DMS 273 treated with DMSO at 0.1 percent for 48 hours (cell line): Measurements from ENCODE around the gene TMC3.
"Not testable (repeated sequence)": the region's sequence is repeated elsewhere in the genome, so short reads cannot be mapped to it uniquely, and the experiment has no call there.

Experiments
- DNase-seq: peaks from one replicate; lab custom pipeline; 2025; lab: John Stamatoyannopoulos, UW

The TMC3 gene

DNA sequence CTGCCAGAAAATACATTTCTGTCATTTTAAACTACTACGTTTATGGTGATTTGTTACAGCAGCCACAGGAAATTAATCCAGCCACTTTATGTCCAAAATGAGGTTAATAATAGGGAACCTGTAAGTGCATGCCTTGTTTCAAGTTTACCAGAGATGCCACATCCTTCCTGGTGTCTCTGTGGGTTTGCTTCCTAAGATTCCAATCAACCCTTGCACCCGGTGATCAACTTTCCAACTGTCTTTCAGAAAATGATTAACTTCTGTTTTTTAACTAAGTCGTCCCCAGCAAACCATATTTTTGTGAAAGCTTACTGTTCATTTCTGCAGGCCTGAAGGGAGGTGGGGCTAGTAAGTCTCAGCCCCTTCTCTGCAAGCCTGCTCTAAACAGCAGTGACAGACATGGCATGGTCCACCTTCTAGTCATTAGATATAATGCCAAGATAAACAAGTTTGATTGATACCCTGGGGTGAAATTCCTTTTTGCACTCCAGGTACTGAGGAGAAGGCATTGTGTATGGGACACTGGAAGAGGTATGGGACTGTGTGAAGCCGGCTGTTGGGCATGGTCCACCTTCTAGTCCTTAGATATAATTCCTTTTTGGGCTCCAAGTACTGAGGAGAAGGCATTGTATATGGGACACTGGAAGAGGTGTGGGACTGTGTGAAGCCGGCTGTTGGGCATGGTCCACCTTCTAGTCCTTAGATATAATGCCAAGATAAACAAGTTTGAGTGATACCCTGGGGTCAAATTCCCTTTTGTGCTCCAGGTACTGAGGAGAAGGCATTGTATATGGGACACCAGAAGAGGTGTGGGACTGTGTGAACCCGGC, 11.1 kb upstream of the TMC3 start:
- DNase-seq, result no peak

DNA sequence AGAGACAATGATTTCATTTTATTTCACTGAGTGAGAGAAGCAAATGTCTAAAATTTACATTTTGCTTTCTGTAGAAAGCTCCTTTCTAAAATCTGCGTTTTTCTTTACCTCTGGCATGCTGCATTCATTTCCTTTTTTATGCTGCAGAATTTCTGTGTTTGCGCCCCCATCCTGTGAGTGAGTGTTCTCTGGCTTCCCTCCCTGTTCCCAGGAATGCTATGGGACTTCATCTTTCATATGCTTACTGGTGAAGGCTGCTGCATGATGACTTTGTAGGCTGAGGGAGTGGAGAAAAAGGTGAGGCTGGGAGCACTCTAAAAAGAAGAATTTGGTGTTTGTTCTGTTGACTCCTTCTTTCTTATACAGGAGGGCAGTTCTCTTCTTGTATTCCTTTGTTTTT, 7.7 kb upstream of the TMC3 start:
- no peak for DNase-seq

DNA sequence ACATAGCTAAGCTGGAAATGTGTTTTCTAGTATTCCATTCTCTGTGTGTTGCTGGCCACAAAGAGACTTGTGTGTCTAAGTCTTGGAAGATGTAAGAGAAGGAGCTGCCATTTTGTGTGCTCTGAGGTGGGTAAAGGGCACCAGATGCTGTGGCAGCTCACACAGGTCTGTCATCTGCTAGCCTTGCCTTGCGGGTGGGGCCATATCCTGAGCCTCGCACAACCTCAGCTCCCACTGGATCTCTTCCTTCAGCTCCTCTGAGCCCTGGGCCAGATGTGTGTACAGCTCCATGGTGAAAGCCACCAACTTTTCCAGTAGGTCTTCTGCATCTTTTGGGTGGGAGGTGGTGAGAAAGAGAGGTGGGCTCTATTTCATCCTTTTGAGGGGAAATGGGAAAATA, 6.7 kb upstream of the TMC3 start:
- DNase-seq, result no peak

GRCh38 chr15:81380203-81380602, 6.2 kb upstream of the TMC3 start:
- DNase-seq, result no peak

GRCh38 chr15:81379269-81379668, 5.3 kb upstream of the TMC3 start:
- no peak for DNase-seq

DNA sequence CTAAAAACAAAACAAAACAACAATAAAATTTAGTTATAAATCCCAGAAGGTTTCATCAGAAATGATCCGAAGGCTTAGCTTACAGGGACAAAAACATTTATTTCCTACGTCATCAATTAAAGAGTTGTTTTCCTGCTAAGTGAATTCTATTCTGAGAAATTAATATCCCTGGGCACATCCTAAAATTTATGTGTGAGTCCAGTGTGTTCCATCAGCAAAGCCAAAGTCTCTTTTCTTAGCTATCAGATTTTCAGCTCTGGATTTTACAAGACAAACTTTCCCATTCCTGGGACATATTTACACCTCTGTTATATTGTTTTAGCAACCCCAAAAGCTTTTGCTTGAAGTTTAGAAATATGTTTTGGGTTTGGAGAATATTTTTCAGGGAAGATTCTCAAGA, 4.4 kb upstream of the TMC3 start:
- DNase-seq, result no peak

GRCh38 chr15:81377871-81378270, 3.9 kb upstream of the TMC3 start:
- DNase-seq, result no peak

GRCh38 chr15:81376231-81376630, 2.2 kb upstream of the TMC3 start:
- no peak for DNase-seq

DNA sequence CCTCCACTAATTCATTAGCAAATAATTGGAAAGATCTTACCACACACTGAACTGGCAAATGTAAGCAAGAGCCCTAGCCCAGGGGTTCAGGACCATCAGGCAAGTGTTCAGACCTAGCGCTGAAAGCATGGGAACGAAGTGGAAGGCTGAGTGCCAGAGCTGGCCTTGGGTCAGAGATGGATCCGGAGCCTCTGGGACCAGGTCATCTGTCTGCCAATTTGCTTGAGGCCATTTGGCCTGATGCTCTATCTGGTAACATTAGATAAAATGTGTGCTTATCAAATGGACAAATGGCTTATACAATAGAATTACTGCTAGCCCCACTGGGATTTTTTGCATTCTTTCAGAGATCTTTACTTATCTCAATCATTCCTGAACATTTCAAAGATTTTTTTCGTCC, 1.4 kb upstream of the TMC3 start:
- no peak for DNase-seq

DNA sequence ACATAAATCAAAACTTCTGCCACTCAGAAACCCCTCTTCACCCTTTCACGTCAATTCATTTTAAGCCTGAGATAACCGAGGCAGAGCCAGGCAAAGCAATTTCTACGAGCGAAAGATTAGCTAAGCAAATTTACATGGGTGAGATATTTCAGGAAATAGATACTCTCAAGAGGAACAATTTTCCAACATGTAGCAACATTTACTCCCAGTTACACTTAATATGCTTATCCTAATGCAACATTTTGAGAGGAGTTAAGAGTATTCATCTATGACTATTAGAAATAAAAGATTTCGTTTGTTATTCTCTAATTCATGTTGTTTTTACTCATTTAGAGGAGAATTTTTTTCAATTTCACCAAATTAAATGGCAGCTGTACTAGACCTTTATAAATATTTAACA, 837 bp downstream of the TMC3 start:
- no peak for DNase-seq

DNA sequence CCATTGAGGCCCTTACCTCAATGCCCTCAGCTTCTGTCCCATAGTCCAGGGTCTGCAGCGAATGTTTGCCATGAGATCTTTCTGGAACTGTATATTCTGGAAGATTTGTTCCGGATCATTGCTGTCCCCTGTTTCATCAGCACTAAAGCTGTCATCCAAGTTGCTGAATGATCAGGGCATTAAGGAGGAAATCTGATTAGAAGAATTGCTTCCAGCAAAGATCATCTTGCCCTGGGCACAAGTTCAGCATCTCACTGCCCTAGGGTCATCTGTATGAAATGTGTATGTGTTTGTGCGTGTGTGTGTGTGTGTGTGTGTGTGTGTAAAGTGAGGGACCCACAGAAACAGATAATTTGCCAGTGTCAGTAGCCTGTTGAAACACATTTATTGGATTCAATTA, 1.4 kb downstream of the TMC3 start:
- no peak for DNase-seq

- no peak for DNase-seq
These were observed 10.1 kb downstream of the TMC3 start for GRCh38 chr15:81363718-81364500.

DNA sequence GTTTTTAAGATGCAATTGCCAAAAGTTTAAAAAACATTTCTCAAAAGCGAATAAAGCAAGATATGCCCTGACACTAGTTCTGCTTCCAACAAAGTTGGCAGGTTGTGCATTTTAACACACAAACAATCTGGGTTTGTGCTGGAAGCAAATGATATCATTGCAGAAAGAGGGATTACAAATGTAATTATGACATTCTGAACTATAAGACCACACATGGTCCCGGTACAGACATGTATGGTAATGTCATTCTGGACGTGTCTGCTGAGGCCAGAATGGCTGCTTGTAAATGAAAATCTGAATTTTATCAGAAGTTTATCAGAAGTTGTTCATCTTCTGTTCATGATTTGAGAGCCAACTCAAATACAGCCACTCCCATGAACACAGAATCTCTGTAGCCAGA, 10.7 kb downstream of the TMC3 start:
- no peak for DNase-seq

DNA sequence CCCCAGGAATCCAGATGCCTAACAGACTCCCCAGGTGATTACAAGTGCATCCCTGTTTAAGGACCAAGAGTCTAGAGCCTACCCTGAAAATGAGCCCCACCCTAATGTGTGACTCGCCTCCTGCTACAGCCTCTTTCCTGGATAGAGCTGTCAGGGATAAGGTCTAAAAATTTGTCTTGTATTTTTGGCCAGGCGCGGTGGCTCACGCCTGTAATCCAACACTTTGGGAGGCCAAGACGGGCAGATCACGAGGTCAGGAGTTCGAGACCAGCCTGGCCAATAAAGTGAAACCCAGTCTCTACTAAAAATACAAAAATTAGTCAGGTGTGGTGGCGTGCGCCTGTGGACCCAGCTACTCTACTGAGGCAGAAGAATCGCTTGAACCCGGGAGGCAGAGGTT, 11.2 kb downstream of the TMC3 start:
- no peak for DNase-seq

DNA sequence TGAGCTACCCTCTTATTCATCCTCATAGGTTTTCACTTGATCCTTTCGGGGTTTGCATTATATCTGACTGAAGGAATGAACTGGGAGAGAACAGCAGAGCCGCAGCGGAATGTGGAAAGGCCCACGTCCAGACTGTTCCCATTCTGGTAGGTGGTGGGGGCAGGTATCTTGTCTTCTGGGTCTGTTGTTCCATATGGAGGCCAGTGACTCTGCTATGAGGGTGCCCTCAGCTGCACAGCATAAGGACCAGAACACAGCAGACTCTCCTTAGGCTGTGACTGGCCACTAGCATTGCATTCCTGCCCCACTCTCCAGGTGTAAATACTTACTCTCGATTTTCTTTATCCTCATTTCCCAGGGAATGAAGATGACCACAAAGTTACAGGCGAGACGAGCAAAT, 12.1 kb downstream of the TMC3 start:
- DNase-seq, result no peak

- DNase-seq, result no peak
These were observed 13.5 kb downstream of the TMC3 start for GRCh38 chr15:81360491-81360890.

GRCh38 chr15:81358248-81358647, 15.8 kb downstream of the TMC3 start:
- DNase-seq, result no peak

DNA sequence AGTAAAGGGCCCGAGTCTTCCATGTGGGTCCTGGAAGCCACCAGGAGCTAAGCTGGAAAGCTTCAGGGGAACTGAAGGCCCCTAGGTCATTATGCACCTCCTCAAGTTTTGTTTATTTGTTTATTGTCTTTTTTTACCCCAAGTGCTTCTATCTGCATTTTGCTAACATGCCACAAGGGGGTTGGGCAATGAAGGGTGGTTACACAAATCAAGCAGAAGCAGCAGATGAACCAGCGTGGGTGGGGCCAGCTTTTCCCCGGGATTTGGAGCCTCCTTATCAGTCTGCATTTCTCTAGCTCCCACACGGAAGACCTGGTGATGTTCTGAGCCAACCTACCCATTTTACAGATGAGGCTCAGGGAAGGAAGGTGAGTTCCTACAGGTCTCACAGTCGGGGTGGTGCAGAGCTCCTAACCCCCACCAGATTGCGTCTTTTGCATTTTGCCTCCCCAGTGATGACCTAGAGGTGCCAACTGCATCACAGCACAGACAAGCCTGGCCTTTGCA, 16.8 kb downstream of the TMC3 start:
- no peak for DNase-seq

- DNase-seq, result no peak
These were observed 17.8 kb downstream of the TMC3 start for GRCh38 chr15:81356252-81356651.

- peak; percentile 2 for DNase-seq
These were observed 22.4 kb downstream of the TMC3 start for GRCh38 chr15:81351651-81352050.

- DNase-seq, result no peak
These were observed 24.7 kb downstream of the TMC3 start for GRCh38 chr15:81349271-81349670.

DNA sequence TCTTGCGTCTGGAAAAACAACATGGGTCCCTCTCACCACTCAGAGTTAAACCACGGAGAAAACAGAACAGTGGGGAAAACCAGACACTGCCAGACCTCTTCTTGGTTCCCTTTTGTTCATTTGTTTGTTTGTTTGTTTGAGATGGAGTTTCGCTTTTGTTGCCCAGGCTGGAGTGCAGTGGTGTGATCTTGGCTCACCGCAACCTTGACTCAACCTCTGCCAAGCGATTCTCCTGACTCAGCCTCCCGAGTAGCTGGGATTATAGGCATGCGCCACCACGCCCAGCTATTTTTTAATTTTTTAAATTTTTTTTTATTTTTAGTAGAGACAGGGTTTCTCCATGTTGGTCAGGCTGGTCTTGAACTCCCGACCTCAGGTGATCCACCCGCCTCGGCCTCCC, 25.3 kb downstream of the TMC3 start:
- not testable (repeated sequence) for DNase-seq

GRCh38 chr15:81347910-81348309, 26.1 kb downstream of the TMC3 start:
- DNase-seq, result no peak
